ENCODE data around the gene IRAK1.
A peak's percentile ranks its signal among the peaks of the same experiment; 100 is the strongest.

The IRAK1 gene

DNA sequence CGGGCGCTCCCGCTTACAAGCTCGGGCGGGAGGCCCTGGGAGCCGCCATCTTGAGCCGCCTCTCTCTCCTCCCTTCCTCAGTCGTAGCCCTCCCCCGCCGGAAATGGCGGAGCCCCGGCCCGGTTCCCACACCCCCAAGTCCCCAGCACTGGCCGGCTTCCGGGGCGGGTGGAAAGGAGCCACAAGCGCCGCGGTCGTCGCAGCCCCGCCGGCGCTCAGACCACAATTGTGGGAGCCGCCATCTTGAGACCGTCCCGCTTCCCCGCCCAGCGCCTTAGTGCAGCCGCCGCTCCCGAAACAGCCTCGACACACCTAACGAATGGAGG lies 48.6 kb downstream of the IRAK1 start:
- peak; percentile 89 for DNase-seq (ENCODE audit: low spot score)

DNA sequence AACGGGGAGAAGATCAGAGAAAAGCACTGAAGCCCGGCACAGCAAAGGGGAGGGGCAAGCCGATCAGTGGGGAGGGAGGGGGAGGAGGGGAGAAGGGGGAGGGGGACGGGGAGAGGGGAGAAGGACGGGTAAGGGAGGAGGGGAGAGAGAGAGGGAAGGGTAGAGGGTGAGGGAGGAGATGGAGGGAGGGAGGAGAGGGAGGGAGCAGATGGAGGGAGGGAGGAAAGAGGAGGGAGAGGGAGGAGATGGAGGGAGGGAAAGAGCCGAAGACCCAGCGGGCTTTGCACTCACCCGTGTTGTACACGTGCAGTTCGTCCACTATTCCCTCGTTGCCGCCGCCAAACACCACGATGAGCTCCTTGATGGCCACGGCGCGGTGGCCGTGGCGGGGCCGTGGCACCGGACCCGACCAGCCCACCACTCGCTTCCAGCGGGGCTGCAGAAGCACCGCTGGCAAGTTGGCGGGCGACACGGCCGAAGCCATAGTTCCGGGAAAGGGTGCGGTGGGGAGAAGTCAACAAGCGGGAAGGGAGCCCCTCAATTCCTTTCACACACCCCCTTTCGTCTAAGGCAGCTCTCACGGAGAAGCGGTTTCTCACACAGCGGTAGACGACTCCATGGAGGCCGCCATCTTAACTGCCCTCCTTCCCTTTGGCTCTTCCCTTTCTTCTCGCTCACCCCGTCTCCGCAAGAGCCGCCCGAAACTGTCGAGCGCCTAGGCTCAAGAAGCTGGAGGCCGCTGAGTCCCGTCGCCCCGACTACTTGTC lies 49.2 kb downstream of the IRAK1 start:
- peak; percentile 78 for DNase-seq (ENCODE audit: low spot score)

DNA sequence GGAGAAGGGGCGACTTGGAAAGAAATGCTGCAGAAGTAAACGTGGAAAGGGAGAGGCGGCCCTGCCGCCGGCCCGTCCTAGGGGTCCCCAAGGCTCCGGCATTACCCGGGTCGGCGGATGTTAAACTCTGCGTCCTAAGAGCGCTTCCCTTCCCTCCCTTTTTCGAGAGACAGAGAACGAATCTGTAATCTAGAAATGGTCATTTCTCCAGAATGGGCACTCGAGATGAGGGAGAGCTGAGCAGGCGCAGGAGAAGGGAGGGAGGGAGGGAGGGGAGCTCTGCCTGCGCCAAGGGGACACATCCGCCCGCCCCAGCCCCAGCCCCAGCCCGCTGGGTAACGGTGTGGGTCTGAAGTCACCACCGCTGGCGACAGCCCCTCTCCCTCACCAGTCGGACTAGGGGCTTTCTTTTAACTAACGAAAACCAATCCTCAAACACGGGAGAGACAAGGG lies 49.8 kb downstream of the IRAK1 start:
- peak; percentile 69 for DNase-seq (ENCODE audit: low spot score)

DNA sequence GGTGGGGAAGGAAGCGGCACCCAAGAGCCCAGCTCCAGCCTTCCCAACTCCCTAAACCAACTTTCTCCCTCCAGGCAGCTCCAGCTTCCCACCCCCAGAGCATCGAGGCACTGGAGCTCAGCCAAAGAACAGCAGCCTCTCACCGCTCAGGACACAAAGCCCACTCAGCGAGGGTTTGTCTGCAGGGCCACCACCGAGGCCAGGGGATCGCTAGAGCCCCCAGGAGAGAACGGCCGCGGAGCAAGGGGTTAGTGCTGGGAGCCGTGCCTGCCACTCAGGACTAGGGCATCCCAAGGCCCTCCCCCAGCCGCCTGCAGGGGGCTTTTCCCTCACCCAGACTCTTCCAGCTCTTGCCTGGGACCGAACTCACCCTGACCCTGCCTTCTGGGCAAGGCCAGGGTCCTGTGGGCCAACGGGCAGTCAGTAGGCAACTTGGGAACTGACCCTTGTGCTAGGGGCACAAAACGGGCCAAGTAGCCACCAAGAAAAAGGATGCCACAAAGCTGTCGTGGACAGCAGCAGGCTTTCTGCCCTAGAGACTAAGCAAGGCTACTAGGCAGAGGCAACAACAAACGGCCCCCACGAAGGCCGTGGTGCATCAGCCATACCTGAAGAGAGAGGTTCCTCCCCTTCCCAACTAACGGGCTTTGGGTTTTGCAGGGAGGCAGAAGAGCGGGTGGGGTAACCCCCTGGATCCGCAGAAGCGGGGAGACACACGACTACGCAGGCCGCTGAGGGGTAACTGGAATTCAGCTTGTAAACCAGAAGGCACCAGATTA lies 50.4 kb downstream of the IRAK1 start:
- no peak for DNase-seq (ENCODE audit: low spot score)

DNA sequence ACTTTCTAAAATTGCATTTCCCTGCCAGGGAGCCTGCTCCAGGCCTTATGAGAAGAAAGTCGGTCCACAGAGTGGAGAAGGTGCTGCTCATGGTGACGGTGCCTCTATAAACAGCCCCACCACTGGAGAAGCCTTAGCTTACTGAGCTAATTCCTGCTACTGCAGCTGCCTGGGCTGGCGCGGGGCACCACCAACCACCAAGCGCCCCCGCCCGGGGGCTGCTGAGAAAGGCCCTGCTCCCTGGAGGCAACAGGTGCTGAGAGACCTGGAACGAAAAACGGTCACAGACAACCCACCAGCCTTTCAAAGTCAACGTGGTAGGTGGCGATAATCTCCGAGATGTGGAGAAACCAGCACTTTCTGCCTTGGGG lies 51.0 kb downstream of the IRAK1 start:
- DNase-seq (ENCODE audit: low spot score), result no peak

DNA sequence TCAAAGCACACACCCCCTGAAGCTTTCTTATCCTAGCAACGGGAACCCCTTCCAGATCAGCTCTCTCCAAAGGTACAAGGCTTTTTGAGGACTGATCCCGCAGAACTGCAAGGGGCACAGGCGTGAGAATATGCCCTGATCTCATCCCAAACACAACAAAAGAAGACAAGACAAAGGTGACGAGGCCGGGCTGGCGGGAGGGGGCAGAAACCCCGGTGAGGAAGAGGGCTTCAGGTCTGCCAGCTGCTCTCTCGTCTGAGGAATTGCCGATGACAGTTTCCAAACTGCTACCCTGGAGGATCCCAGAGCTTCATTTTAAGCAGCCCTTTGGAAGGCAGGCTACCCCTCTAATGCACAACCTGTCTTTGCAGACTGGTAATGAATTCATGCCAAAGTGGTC lies 51.4 kb downstream of the IRAK1 start:
- DNase-seq (ENCODE audit: low spot score), result no peak

DNA sequence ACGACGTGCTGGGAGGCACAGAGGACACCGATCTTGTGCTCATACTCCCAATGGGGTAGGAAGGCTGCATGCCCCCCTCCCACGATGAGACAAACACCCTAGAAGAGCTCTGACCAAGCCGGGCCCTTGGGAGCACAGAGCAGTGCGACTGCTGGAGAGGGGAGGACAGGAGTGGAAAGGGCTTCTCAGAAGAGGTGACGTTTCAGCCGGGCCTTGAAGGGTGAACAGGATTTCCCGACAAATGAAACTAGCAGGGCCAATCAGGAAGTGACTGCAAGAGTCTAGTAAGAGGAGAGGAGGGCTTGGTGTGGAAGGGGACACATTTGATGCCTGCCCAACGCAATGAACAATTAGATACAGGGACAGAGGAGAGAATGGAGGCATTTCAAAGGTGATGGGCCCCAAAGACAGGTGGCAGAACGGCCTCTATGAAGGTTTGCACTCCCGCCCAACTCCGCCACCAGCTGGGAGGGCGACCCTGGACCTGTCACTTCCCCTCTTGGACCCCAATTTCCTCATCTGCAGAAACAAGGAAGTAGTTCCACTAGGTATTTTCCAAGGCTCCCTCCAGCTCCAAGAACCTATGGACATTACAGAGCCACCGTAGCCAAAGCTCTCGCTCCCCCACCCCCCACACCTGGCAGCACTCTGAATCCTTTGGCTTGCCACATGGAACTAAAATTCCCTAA lies 52.0 kb downstream of the IRAK1 start:
- no peak for DNase-seq (ENCODE audit: low spot score)

DNA sequence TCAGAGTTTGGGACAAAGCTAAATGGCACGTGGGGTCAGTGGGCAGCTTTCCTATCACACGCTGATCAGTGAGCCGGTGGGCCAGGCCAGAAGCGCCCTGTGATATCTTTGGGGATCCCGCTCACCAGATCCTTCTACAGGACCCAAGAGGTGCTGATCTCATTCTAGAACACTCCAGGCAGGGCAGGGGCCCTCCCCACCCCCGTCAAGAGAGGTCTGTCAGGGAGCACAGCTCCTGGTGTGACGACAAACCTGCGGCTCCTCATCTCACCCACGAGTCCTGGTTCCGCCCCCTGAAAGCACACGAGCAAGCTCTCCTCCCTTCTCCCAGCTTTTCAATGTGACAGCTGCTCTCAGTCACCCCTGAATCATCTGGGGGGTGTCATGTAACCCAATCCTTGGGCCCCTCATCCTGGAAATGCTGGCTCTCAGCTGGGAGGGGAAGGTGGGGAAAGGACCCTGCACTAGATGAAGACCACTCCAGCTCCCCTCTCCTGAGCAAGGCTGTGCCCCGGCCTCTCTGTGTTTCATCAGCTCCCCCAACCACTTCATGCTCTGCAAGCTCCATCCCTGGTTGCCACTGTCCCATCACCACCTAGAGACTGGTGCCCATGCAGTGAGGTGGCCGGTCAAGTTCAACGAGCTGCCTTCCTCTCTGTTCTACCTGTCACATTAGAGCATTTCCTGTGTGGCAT lies 52.7 kb downstream of the IRAK1 start:
- DNase-seq (ENCODE audit: low spot score), result no peak

DNA sequence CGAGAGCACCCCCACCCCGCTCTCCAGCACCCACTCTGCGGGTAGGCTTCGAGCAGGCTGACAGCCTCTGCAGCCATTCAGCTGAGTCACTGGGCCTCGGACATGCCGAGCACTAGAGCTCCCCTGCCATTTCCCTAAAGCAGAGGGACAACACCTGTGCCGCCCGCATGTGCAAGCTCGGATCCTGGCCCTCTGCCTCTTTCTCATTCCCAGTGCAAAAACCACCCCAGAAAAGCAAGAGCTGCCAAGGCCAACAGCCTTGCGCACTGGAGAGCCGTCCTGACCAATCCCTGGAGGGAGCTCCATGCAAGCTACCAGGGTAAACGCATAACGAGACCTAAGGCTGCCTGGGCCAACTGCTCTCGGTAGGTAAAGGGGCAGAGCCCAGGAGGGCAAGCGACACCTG lies 53.4 kb downstream of the IRAK1 start:
- no peak for DNase-seq (ENCODE audit: low spot score)

DNA sequence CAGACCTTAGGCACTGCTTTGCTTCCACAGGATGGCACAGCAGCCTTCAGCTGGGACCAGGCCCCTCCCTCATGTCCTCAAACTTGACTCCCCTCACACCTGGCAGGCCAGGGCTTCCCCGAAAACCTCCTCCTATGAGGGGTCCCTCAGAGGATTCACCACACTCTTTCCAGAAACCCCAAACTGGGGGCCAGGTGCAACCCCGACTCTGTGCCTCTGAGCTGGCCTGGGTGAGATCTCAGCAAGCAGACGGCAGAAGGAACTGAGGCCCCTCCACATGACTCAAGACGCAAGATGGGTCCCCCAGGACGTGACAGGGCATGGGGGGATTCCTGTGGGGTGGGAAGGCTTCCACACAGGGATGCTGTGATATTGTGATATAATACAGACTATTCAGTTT lies 54.3 kb downstream of the IRAK1 start:
- no peak for DNase-seq (ENCODE audit: low spot score)

DNA sequence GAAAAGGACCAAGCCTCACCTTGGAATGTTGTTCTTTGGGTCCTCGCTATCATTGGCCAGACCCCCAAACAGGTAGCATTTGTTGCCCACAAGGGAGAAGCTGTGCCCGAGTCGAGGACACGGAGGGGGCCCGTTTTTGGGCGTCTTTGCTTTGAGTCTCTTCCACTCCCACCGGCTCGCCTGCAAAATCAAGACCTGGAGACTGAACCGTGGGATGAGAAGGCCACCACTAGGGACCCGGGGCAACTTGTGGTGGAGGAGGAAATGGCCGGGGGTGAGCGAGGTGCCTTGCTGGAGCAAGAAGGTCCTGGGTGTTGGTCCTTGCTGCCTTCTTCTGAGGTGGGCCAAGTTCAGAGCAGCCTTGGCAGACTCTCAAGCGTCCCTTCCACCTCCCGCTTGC lies 55.6 kb downstream of the IRAK1 start:
- DNase-seq (ENCODE audit: low spot score), result no peak

DNA sequence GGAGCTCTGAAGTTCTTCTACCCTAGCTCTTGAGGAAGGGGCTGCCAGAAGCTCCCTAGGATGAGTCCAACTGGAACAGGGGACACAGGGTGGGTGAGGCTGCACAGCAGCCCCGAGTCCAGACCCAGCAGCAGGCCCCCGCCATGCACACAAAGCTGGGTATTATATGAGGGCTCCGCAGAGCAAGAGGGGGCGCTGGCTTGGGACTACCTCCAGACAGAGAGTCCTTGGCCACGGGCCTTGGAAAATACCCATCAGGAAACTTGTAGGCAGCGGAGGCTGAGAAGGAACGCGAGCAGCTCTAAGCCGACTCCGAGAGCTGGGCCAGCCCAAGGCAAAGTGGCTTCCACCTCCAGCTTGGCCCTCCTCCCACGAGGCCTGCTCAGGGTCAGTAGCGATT lies 56.2 kb downstream of the IRAK1 start:
- DNase-seq (ENCODE audit: low spot score), result no peak

DNA sequence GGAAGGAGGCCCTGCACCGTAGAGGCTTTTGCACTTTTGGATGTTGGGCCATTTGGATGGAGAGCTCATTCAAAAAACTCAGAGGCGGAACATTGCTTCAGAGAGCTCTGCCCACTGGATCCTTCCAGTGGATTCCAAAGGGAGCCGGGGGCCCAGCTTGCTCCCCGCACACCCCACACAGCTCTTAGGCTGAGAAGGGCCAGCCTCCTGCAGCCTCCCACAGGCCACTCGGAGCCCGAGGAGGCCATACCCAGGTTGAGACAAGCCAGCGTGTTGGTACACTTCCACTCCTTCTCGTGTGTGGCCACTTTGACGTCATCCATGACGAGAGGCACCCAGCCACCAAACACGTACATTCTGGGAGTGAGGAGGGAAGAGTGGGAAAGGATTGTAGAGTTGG lies 58.4 kb downstream of the IRAK1 start:
- DNase-seq (ENCODE audit: low spot score), result no peak

DNA sequence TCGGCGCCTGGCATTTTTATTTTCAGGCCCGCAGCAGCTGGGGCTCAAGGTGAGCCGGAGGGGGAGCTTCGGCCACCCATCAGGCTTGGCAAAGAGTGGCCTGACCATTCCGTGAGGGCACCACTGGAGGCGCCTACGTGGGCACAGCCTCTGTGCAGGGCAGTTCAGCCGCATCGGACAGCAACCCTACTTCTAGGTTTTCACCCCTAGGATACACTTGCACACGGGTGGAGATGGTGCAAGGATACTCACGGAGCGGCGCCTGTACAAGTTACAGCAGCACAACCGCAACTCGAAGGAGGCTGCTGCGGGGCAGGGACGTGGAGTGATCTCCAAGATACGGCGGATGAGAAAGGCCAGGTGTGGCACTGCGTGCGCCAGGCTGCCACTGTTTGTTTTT lies 58.9 kb downstream of the IRAK1 start:
- no peak for DNase-seq (ENCODE audit: low spot score)

Data from globus pallidus (tissue), 1 donor.